Activated naive CD4-positive, alpha-beta T cell treated with anti-CD3 and anti-CD28 coated beads, Interleukin-2, amount 50 U/mL, for 24 hours (primary cell): ENCODE measurements around the gene SH3D19.
"Not testable (repeated sequence)": the region's sequence is repeated elsewhere in the genome, so short reads cannot be mapped to it uniquely, and the experiment has no call there.

ENCODE experiments used
- H3K27ac Mint-ChIP-seq: one replicate; pipeline ENCODE4 v1.8.0; 2021; ENCODE audit warnings: mild to moderate bottlenecking, mixed read lengths
- H3K27me3 Mint-ChIP-seq: one replicate; pipeline ENCODE4 v1.8.0; 2021; ENCODE audit warnings: mixed read lengths
- H3K36me3 Mint-ChIP-seq: one replicate; pipeline ENCODE4 v1.8.0; 2021; ENCODE audit warnings: mixed read lengths
- H3K4me1 Mint-ChIP-seq: one replicate; pipeline ENCODE4 v1.8.0; 2021; ENCODE audit warnings: mixed read lengths
- H3K4me3 Mint-ChIP-seq: one replicate; pipeline ENCODE4 v1.8.0; 2021; ENCODE audit warnings: mild to moderate bottlenecking, mixed read lengths
- H3K9me3 Mint-ChIP-seq: one replicate; pipeline ENCODE4 v1.8.0; 2021; ENCODE audit warnings: mixed read lengths

The SH3D19 gene

GRCh38 chr4:151329217-151330007 is 4.0 kb upstream of the SH3D19 start:
- H3K27ac Mint-ChIP-seq: no peak overlapping the region
- H3K4me3 Mint-ChIP-seq: no peak overlapping the region
- peaks cover 10% of the 10 kb centered on the region for H3K9me3 Mint-ChIP-seq
- peaks cover 12% of the 10 kb centered on the region for H3K4me1 Mint-ChIP-seq
- no peaks in the 10 kb centered on the region for H3K36me3 Mint-ChIP-seq
- H3K27me3 Mint-ChIP-seq: peaks cover 23% of the 10 kb centered on the region

GRCh38 chr4:151325949-151326246 is 493 bp upstream of the SH3D19 start:
- H3K27me3 Mint-ChIP-seq: peaks cover 43% of the 10 kb centered on the region
- no peak overlapping the region for H3K27ac Mint-ChIP-seq
- H3K4me1 Mint-ChIP-seq: peaks cover 22% of the 10 kb centered on the region
- peaks cover 8% of the 10 kb centered on the region for H3K9me3 Mint-ChIP-seq
- H3K36me3 Mint-ChIP-seq: no peaks in the 10 kb centered on the region
- H3K4me3 Mint-ChIP-seq: peak overlapping the region; percentile 57

- H3K4me3 Mint-ChIP-seq: peak overlapping the region; percentile 44
- peaks cover 22% of the 10 kb centered on the region for H3K4me1 Mint-ChIP-seq
- H3K27me3 Mint-ChIP-seq: peaks cover 50% of the 10 kb centered on the region
- no peaks in the 10 kb centered on the region for H3K36me3 Mint-ChIP-seq
- peaks cover 4% of the 10 kb centered on the region for H3K9me3 Mint-ChIP-seq
- no peak overlapping the region for H3K27ac Mint-ChIP-seq
These were observed 674 bp downstream of the SH3D19 start for GRCh38 chr4:151324752-151325110.

- Mint-ChIP-seq H3K27ac (no peak overlapping the region), H3K4me3 (peak overlapping the region; percentile 0), H3K27me3 (peaks cover 55% of the 10 kb centered on the region), H3K9me3 (peaks cover 4% of the 10 kb centered on the region), H3K36me3 (no peaks in the 10 kb centered on the region), H3K4me1 (peaks cover 22% of the 10 kb centered on the region)
These were observed 1.2 kb downstream of the SH3D19 start for GRCh38 chr4:151324124-151324751.

- Mint-ChIP-seq H3K36me3 (no peaks in the 10 kb centered on the region), H3K9me3 (peaks cover 4% of the 10 kb centered on the region), H3K27ac (no peak overlapping the region), H3K4me3 (no peak overlapping the region), H3K27me3 (peaks cover 54% of the 10 kb centered on the region), H3K4me1 (peaks cover 22% of the 10 kb centered on the region)
These were observed 1.7 kb downstream of the SH3D19 start for GRCh38 chr4:151323667-151324066.

GRCh38 chr4:151322570-151322969 is 2.8 kb downstream of the SH3D19 start:
- Mint-ChIP-seq H3K4me3 (no peak overlapping the region), H3K27me3 (peaks cover 50% of the 10 kb centered on the region), H3K4me1 (peaks cover 22% of the 10 kb centered on the region), H3K27ac (no peak overlapping the region), H3K36me3 (no peaks in the 10 kb centered on the region), H3K9me3 (no peaks in the 10 kb centered on the region)

GRCh38 chr4:151322161-151322560 is 3.2 kb downstream of the SH3D19 start:
- H3K27me3 Mint-ChIP-seq: peaks cover 49% of the 10 kb centered on the region
- H3K4me1 Mint-ChIP-seq: peaks cover 22% of the 10 kb centered on the region
- H3K36me3 Mint-ChIP-seq: not testable (repeated sequence)

GRCh38 chr4:151321586-151321985 is 3.8 kb downstream of the SH3D19 start:
- no peaks in the 10 kb centered on the region for H3K9me3 Mint-ChIP-seq
- H3K4me1 Mint-ChIP-seq: peaks cover 22% of the 10 kb centered on the region
- H3K4me3 Mint-ChIP-seq: no peak overlapping the region
- H3K27ac Mint-ChIP-seq: no peak overlapping the region
- H3K27me3 Mint-ChIP-seq: peaks cover 47% of the 10 kb centered on the region
- H3K36me3 Mint-ChIP-seq: no peaks in the 10 kb centered on the region

More at GRCh38 chr4:151322161-151322560, 3.2 kb downstream of the SH3D19 start:
- not testable (repeated sequence) for H3K4me3 Mint-ChIP-seq, H3K27ac Mint-ChIP-seq, H3K9me3 Mint-ChIP-seq

- Mint-ChIP-seq H3K9me3 (no peaks in the 10 kb centered on the region), H3K4me3 (no peak overlapping the region), H3K4me1 (peaks cover 11% of the 10 kb centered on the region), H3K27me3 (peaks cover 41% of the 10 kb centered on the region), H3K27ac (no peak overlapping the region), H3K36me3 (no peaks in the 10 kb centered on the region)
These were observed 5.9 kb downstream of the SH3D19 start for GRCh38 chr4:151319490-151319889.

- Mint-ChIP-seq H3K4me1 (peaks cover 4% of the 10 kb centered on the region), H3K36me3 (no peaks in the 10 kb centered on the region)
These were observed 6.9 kb downstream of the SH3D19 start for GRCh38 chr4:151318307-151319006.

GRCh38 chr4:151316645-151317044 is 8.8 kb downstream of the SH3D19 start:
- no peaks in the 10 kb centered on the region for H3K36me3 Mint-ChIP-seq

More at GRCh38 chr4:151318307-151319006, 6.9 kb downstream of the SH3D19 start:
- Mint-ChIP-seq H3K27me3 (peaks cover 31% of the 10 kb centered on the region), H3K9me3 (no peaks in the 10 kb centered on the region), H3K27ac (no peak overlapping the region), H3K4me3 (no peak overlapping the region)

GRCh38 chr4:151315212-151315886 is 10.1 kb downstream of the SH3D19 start:
- peaks cover 14% of the 10 kb centered on the region for H3K27me3 Mint-ChIP-seq
- no peaks in the 10 kb centered on the region for H3K9me3 Mint-ChIP-seq
- no peak overlapping the region for H3K27ac Mint-ChIP-seq
- no peak overlapping the region for H3K4me3 Mint-ChIP-seq
- H3K4me1 Mint-ChIP-seq: no peaks in the 10 kb centered on the region
- H3K36me3 Mint-ChIP-seq: no peaks in the 10 kb centered on the region

More at GRCh38 chr4:151316645-151317044, 8.8 kb downstream of the SH3D19 start:
- H3K27me3 Mint-ChIP-seq: peaks cover 21% of the 10 kb centered on the region
- no peaks in the 10 kb centered on the region for H3K4me1 Mint-ChIP-seq
- H3K27ac Mint-ChIP-seq: no peak overlapping the region
- H3K9me3 Mint-ChIP-seq: no peaks in the 10 kb centered on the region
- H3K4me3 Mint-ChIP-seq: no peak overlapping the region

- no peaks in the 10 kb centered on the region for H3K4me1 Mint-ChIP-seq
- H3K9me3 Mint-ChIP-seq: no peaks in the 10 kb centered on the region
- H3K27me3 Mint-ChIP-seq: peaks cover 5% of the 10 kb centered on the region
- no peaks in the 10 kb centered on the region for H3K36me3 Mint-ChIP-seq
- H3K27ac Mint-ChIP-seq: no peak overlapping the region
- H3K4me3 Mint-ChIP-seq: no peak overlapping the region
These were observed 10.9 kb downstream of the SH3D19 start for GRCh38 chr4:151314479-151314878.

- H3K36me3 Mint-ChIP-seq: no peaks in the 10 kb centered on the region
- no peaks in the 10 kb centered on the region for H3K4me1 Mint-ChIP-seq
- no peaks in the 10 kb centered on the region for H3K9me3 Mint-ChIP-seq
- no peak overlapping the region for H3K27ac Mint-ChIP-seq
- peaks cover 3% of the 10 kb centered on the region for H3K27me3 Mint-ChIP-seq
- H3K4me3 Mint-ChIP-seq: no peak overlapping the region
These were observed 11.4 kb downstream of the SH3D19 start for GRCh38 chr4:151314010-151314355.

GRCh38 chr4:151313306-151314009 is 11.9 kb downstream of the SH3D19 start:
- Mint-ChIP-seq H3K9me3 (no peaks in the 10 kb centered on the region), H3K27me3 (peaks cover 2% of the 10 kb centered on the region), H3K4me3 (no peak overlapping the region), H3K36me3 (no peaks in the 10 kb centered on the region), H3K4me1 (no peaks in the 10 kb centered on the region), H3K27ac (no peak overlapping the region)
